ENCODE measurements around the gene ZBTB7C.

GRCh38 chr18:48337053-48337452 is 72.1 kb downstream of the ZBTB7C start:
- TF ChIP-seq EP300 (IDR thresholded peaks at IDR 0.05): no peak
- TF ChIP-seq POLR2A (IDR thresholded peaks at IDR 0.05): no peak
- TF ChIP-seq, protein P1, sequence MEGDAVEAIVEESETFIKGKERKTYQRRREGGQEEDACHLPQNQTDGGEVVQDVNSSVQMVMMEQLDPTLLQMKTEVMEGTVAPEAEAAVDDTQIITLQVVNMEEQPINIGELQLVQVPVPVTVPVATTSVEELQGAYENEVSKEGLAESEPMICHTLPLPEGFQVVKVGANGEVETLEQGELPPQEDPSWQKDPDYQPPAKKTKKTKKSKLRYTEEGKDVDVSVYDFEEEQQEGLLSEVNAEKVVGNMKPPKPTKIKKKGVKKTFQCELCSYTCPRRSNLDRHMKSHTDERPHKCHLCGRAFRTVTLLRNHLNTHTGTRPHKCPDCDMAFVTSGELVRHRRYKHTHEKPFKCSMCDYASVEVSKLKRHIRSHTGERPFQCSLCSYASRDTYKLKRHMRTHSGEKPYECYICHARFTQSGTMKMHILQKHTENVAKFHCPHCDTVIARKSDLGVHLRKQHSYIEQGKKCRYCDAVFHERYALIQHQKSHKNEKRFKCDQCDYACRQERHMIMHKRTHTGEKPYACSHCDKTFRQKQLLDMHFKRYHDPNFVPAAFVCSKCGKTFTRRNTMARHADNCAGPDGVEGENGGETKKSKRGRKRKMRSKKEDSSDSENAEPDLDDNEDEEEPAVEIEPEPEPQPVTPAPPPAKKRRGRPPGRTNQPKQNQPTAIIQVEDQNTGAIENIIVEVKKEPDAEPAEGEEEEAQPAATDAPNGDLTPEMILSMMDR (IDR thresholded peaks at IDR 0.05): no peak
